ENCODE data around the gene MTUS2.

The MTUS2 gene

GRCh38 chr13:29117663-29118062 lies 297.5 kb downstream of the MTUS2 start:
- no peak for DNase-seq

- DNase-seq: no peak
These were observed 298.3 kb downstream of the MTUS2 start for GRCh38 chr13:29118471-29118870.

- no peak for DNase-seq
These were observed 305.2 kb downstream of the MTUS2 start for GRCh38 chr13:29125191-29125933.

GRCh38 chr13:29125934-29126424 lies 305.8 kb downstream of the MTUS2 start:
- no peak for DNase-seq

- DNase-seq: no peak
These were observed 309.5 kb downstream of the MTUS2 start for GRCh38 chr13:29129616-29130015.

- DNase-seq: no peak
These were observed 311.0 kb downstream of the MTUS2 start for GRCh38 chr13:29131159-29131558.

GRCh38 chr13:29131881-29132668 lies 311.9 kb downstream of the MTUS2 start:
- no peak for DNase-seq

- no peak for DNase-seq
These were observed 316.2 kb downstream of the MTUS2 start for GRCh38 chr13:29136341-29136740.

- no peak for DNase-seq
These were observed 316.9 kb downstream of the MTUS2 start for GRCh38 chr13:29137016-29137415.

GRCh38 chr13:29137995-29138394 lies 317.9 kb downstream of the MTUS2 start:
- DNase-seq: no peak

GRCh38 chr13:29140277-29140676 lies 320.1 kb downstream of the MTUS2 start:
- DNase-seq: no peak

- DNase-seq: no peak
These were observed 323.7 kb downstream of the MTUS2 start for GRCh38 chr13:29143847-29144246.

- no peak for DNase-seq
These were observed 334.3 kb downstream of the MTUS2 start for GRCh38 chr13:29154390-29154789.

- no peak for DNase-seq
These were observed 336.0 kb downstream of the MTUS2 start for GRCh38 chr13:29156136-29156535.

GRCh38 chr13:29159871-29160270 lies 339.7 kb downstream of the MTUS2 start:
- no peak for DNase-seq

GRCh38 chr13:29160862-29161261 lies 340.7 kb downstream of the MTUS2 start:
- no peak for DNase-seq

GRCh38 chr13:29161676-29162075 lies 341.5 kb downstream of the MTUS2 start:
- no peak for DNase-seq

- no peak for DNase-seq
These were observed 342.6 kb downstream of the MTUS2 start for GRCh38 chr13:29162638-29163235.

GRCh38 chr13:29164116-29164515 lies 344.0 kb downstream of the MTUS2 start:
- no peak for DNase-seq

- no peak for DNase-seq
These were observed 345.1 kb downstream of the MTUS2 start for GRCh38 chr13:29165216-29165615.

GRCh38 chr13:29165840-29166239 lies 345.7 kb downstream of the MTUS2 start:
- no peak for DNase-seq

- no peak for DNase-seq
These were observed 350.4 kb downstream of the MTUS2 start for GRCh38 chr13:29170436-29171082.

GRCh38 chr13:29171244-29171643 lies 351.1 kb downstream of the MTUS2 start:
- DNase-seq: no peak
